Measurements from ENCODE around the gene RAB4A.

The RAB4A gene

GRCh38 chr1:229263254-229263653, 7.7 kb upstream of the RAB4A start:
- no peaks in the 10 kb centered on the region for H3K27me3 ChIP-seq (ENCODE audit: insufficient read depth, poor library complexity, severe bottlenecking)
- H3K27ac ChIP-seq (ENCODE audit: poor library complexity, severe bottlenecking) = no peak overlapping the region
- ATAC-seq (ENCODE audit: low read depth) = no peak
- H3K9me3 ChIP-seq (ENCODE audit: severe bottlenecking) = no peaks in the 10 kb centered on the region
- H3K4me1 ChIP-seq (ENCODE audit: insufficient read depth, poor library complexity, severe bottlenecking) = peaks cover 4% of the 10 kb centered on the region
- no peak overlapping the region for H3K4me3 ChIP-seq (ENCODE audit: severe bottlenecking)
- H3K36me3 ChIP-seq (ENCODE audit: low read depth) = no peaks in the 10 kb centered on the region
- TF ChIP-seq CTCF (IDR thresholded peaks at IDR 0.05; ENCODE audit: poor library complexity, severe bottlenecking) = no peak
- DNase-seq (ENCODE audit: low spot score) = no peak

DNA sequence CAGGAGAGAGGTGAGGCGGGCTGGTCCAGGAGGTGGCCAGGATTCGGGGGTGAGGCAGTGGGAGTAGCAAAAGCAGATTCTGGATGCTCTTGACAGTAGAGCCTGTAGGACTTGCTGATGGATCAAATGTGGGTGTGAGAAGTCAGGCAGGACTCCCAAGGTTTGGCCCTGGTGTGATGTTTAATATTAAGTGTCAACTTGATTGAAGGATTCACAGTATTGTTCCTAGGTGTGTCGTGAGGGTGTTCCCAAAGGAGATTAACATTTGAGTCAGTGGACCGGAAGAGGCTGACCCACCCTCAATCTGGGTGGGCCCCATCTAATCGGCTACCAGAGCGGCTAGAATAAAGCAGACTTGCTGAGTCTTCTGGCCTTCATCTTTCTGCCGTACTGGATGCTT, 6.8 kb upstream of the RAB4A start:
- H3K4me3 ChIP-seq (ENCODE audit: severe bottlenecking) = no peak overlapping the region
- H3K27me3 ChIP-seq (ENCODE audit: insufficient read depth, poor library complexity, severe bottlenecking) = no peaks in the 10 kb centered on the region
- no peak for TF ChIP-seq CTCF (IDR thresholded peaks at IDR 0.05; ENCODE audit: poor library complexity, severe bottlenecking)
- H3K4me1 ChIP-seq (ENCODE audit: insufficient read depth, poor library complexity, severe bottlenecking) = peaks cover 7% of the 10 kb centered on the region
- no peaks in the 10 kb centered on the region for H3K9me3 ChIP-seq (ENCODE audit: severe bottlenecking)
- H3K36me3 ChIP-seq (ENCODE audit: low read depth) = no peaks in the 10 kb centered on the region
- H3K27ac ChIP-seq (ENCODE audit: poor library complexity, severe bottlenecking) = no peak overlapping the region
- no peak for DNase-seq (ENCODE audit: low spot score)
- no peak for ATAC-seq (ENCODE audit: low read depth)

DNA sequence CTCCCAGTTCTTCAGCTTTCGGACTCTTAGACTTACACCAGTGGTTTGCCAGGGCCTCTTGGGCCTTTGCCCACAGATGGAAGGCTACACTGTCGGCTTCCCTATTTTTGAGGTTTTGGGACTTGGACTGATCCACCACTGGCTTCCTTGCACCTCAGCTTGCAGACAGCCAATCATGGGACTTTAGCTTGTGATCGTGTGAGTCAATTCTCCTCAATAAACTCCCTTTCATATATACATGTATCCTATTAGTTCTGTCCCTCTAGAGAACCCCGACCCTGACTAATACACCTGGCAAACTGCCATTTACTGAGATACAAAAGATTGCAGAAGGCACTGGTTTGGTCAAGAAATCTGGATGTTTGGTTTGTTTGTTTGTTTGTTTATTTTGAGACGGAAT, 6.4 kb upstream of the RAB4A start:
- H3K4me1 ChIP-seq (ENCODE audit: insufficient read depth, poor library complexity, severe bottlenecking) = peaks cover 10% of the 10 kb centered on the region

DNA sequence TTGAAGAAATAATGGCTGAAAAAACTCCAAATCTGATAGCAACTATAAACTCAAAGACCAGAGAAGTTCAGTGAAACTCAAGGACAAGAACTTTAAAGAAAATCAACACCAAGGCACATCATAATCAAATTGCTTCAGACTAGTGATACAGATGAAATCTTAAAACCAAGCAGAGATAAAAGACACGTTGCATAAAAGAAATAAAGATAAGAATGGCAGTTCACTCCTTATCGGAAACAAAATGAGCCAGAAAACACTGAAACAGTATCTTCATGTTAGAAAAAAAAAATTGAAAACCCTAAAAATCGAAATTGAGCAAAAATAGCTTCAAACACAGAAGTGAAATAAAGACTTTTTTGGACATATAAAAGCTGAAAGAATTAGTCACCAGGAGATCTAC, 4.6 kb upstream of the RAB4A start:
- Histone ChIP-seq H3K36me3 (ENCODE audit: low read depth) (no peaks in the 10 kb centered on the region), H3K27me3 (ENCODE audit: insufficient read depth, poor library complexity, severe bottlenecking) (no peaks in the 10 kb centered on the region), H3K27ac (ENCODE audit: poor library complexity, severe bottlenecking) (no peak overlapping the region), H3K4me1 (ENCODE audit: insufficient read depth, poor library complexity, severe bottlenecking) (peaks cover 10% of the 10 kb centered on the region), H3K4me3 (ENCODE audit: severe bottlenecking) (no peak overlapping the region), H3K9me3 (ENCODE audit: severe bottlenecking) (no peaks in the 10 kb centered on the region)
- DNase-seq (ENCODE audit: low spot score) (no peak), ATAC-seq (ENCODE audit: low read depth) (no peak)
- no peak for TF ChIP-seq CTCF (IDR thresholded peaks at IDR 0.05; ENCODE audit: poor library complexity, severe bottlenecking)

More for the DNA sequence above, 6.4 kb upstream of the RAB4A start:
- no peak for TF ChIP-seq CTCF (IDR thresholded peaks at IDR 0.05; ENCODE audit: poor library complexity, severe bottlenecking)
- ATAC-seq (ENCODE audit: low read depth) (no peak), DNase-seq (ENCODE audit: low spot score) (no peak)
- Histone ChIP-seq H3K27me3 (ENCODE audit: insufficient read depth, poor library complexity, severe bottlenecking) (no peaks in the 10 kb centered on the region), H3K4me3 (ENCODE audit: severe bottlenecking) (no peak overlapping the region), H3K36me3 (ENCODE audit: low read depth) (no peaks in the 10 kb centered on the region), H3K9me3 (ENCODE audit: severe bottlenecking) (no peaks in the 10 kb centered on the region), H3K27ac (ENCODE audit: poor library complexity, severe bottlenecking) (no peak overlapping the region)

DNA sequence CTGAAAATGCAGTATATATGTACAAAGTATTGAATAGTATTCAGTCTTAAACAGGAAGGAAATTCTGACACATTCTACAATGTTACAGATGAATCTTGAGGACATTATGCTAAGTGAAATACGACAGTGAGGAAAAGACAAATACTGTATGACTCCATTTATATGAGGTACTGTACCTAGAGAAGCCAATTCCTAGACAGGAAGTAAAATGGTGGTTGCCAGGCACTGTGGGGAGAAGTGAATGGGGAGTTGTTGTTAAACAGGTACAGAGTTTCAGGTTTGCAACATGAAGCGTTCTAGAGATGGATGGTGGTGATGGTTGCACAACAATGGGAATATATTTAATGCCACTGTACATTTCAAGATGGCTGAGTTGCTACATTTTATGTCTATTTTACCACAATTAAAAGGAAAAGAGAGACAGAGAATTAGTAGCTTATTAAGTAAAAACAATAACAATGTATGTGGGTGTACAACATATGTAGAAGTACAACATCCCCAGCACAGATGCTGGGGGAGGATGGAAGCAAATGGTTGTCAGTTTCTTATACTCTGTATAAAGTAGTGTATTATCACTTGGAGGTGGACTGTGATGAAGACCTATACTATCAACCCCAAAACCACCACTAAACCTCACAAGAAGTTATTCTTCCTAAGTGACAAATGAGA, 3.9 kb upstream of the RAB4A start:
- H3K27me3 ChIP-seq (ENCODE audit: insufficient read depth, poor library complexity, severe bottlenecking) = no peaks in the 10 kb centered on the region
- H3K27ac ChIP-seq (ENCODE audit: poor library complexity, severe bottlenecking) = peak overlapping the region; percentile 80
- peaks cover 10% of the 10 kb centered on the region for H3K4me1 ChIP-seq (ENCODE audit: insufficient read depth, poor library complexity, severe bottlenecking)
- no peaks in the 10 kb centered on the region for H3K9me3 ChIP-seq (ENCODE audit: severe bottlenecking)
- H3K36me3 ChIP-seq (ENCODE audit: low read depth) = no peaks in the 10 kb centered on the region
- H3K4me3 ChIP-seq (ENCODE audit: severe bottlenecking) = no peak overlapping the region
- DNase-seq (ENCODE audit: low spot score) (no peak), ATAC-seq (ENCODE audit: low read depth) (no peak)
- TF ChIP-seq CTCF (IDR thresholded peaks at IDR 0.05; ENCODE audit: poor library complexity, severe bottlenecking) = no peak
